ENCODE measurements around the gene SLC18B1. TPM values are rescaled to one million over a fixed set of nuclear protein-coding genes. Genes with fewer than 3 reads are reported as not detected.

The SLC18B1 gene
- total RNA-seq, 3 donors from 2014 or later = 11.0 to 15.4 (median 11.9) TPM

GRCh38 chr6:132719736-132720448 lies 78.5 kb downstream of the SLC18B1 start:
- Histone ChIP-seq H3K9me3 (no peaks in the 10 kb centered on the region), H3K4me3 (no peak overlapping the region), H3K36me3 (ENCODE audit: low read depth) (no peaks in the 10 kb centered on the region), H3K4me1 (ENCODE audit: low read depth) (no peaks in the 10 kb centered on the region)
- TF ChIP-seq, protein P1, sequence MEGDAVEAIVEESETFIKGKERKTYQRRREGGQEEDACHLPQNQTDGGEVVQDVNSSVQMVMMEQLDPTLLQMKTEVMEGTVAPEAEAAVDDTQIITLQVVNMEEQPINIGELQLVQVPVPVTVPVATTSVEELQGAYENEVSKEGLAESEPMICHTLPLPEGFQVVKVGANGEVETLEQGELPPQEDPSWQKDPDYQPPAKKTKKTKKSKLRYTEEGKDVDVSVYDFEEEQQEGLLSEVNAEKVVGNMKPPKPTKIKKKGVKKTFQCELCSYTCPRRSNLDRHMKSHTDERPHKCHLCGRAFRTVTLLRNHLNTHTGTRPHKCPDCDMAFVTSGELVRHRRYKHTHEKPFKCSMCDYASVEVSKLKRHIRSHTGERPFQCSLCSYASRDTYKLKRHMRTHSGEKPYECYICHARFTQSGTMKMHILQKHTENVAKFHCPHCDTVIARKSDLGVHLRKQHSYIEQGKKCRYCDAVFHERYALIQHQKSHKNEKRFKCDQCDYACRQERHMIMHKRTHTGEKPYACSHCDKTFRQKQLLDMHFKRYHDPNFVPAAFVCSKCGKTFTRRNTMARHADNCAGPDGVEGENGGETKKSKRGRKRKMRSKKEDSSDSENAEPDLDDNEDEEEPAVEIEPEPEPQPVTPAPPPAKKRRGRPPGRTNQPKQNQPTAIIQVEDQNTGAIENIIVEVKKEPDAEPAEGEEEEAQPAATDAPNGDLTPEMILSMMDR (IDR thresholded peaks at IDR 0.05) = no peak
- no peak for ATAC-seq
- no peak for DNase-seq
- intact Hi-C loops (cut with DNase I, micrococcal nuclease) = no loop called here

Other genes with a start within 250 kb of the SLC18B1 start
- gene TAAR8, start 246.0 kb downstream of the SLC18B1 start, total RNA-seq = not detected
- not detected for gene TAAR6, start 228.3 kb downstream of the SLC18B1 start, total RNA-seq
- not detected for gene TAAR5, start 208.9 kb downstream of the SLC18B1 start, total RNA-seq
- not detected for gene TAAR2, start 174.4 kb downstream of the SLC18B1 start, total RNA-seq
- not detected for gene TAAR1, start 139.5 kb downstream of the SLC18B1 start, total RNA-seq
- 1 to 10 TPM in 1 of 3 donors, under 1 TPM in 2; 0.55 to 2.3 (median 0.82) TPM for gene VNN1, start 84.6 kb downstream of the SLC18B1 start, total RNA-seq
- gene VNN2, start 40.7 kb downstream of the SLC18B1 start, total RNA-seq = 1 to 10 TPM in 2 of 3 donors, under 1 TPM in 1; 0.20 to 2.3 (median 1.6) TPM
- 100 to 1,000 TPM; 717 to 844 (median 797) TPM for gene RPS12, start 15.9 kb upstream of the SLC18B1 start, total RNA-seq